Mesothelial cell of epicardium (in vitro differentiated cells): ENCODE data around the gene ZFYVE28. TPM values are rescaled to one million over a fixed set of nuclear protein-coding genes. Genes with fewer than 3 reads are reported as not detected.
"Not testable (repeated sequence)": the region's sequence is repeated elsewhere in the genome, so short reads cannot be mapped to it uniquely, and the experiment has no call there.

Source experiments
- DNase-seq, 2 experiments: peaks; one replicate each; pipeline ENCODE4 v3.0.0; 2021; ENCODE audit warnings: low spot score in 2 of 2; ENCODE audit not compliant: unreplicated experiment in 2 of 2
- H3K27ac Mint-ChIP-seq: 2 replicates; pipeline ENCODE4 v1.8.0; 2021; ENCODE audit warnings: mixed read lengths
- H3K27me3 Mint-ChIP-seq: 2 replicates; pipeline ENCODE4 v1.8.0; 2021; ENCODE audit warnings: low read depth, mixed read lengths
- H3K36me3 Mint-ChIP-seq: 2 replicates; pipeline ENCODE4 v1.8.0; 2021; ENCODE audit warnings: mixed read lengths
- H3K4me1 Mint-ChIP-seq: 2 replicates; pipeline ENCODE4 v1.8.0; 2021; ENCODE audit warnings: mixed read lengths
- H3K4me3 Mint-ChIP-seq: 2 replicates; pipeline ENCODE4 v1.8.0; 2021; ENCODE audit warnings: mild to moderate bottlenecking, moderate library complexity, mixed read lengths
- H3K9me3 Mint-ChIP-seq: 2 replicates; pipeline ENCODE4 v1.8.0; 2021; ENCODE audit warnings: mixed read lengths
- CTCF ChIP-seq: fragments of 200-600 bp; sonication (generic); IDR thresholded peaks from one replicate; pipeline ENCODE4 v1.5.0; 2021; ENCODE audit warnings: antibody characterized with exemption; ENCODE audit not compliant: unreplicated experiment
- total RNA-seq: library from RNA; stranded (reverse); gene quantifications from 3 replicates; pipeline ENCODE4 v1.2.1, GENCODE V29; 2021

ZFYVE28 gene
- total RNA-seq, 1 donor from 2014 or later: 0.51 TPM

- Mint-ChIP-seq H3K4me1 (no peaks in the 10 kb centered on the region), H3K27me3 (peaks cover 3% of the 10 kb centered on the region), H3K36me3 (no peaks in the 10 kb centered on the region), H3K27ac (no peak overlapping the region), H3K9me3 (no peaks in the 10 kb centered on the region), H3K4me3 (no peak overlapping the region)
- TF ChIP-seq CTCF: no peak
- no peak for DNase-seq
These were observed 14.6 kb upstream of the ZFYVE28 start for GRCh38 chr4:2432991-2433530.

DNA sequence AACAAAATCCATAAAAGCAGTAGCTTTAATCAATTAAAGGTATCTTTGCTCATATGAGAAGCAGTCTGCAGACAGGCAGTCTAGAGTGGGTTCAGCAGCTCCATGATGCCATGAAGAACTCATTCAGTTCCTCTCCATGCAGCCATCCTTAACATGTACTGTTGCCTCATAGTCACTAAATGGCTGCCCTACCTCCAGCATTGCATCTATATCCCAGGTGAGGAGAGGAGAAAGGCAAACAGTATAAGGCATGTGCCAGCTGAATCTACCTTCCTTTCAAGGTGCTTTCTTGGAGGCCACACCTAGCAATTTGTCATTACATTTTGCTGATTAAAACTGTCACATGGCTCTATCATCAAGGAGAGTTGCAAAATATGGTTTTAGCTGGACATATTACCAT is 13.6 kb upstream of the ZFYVE28 start:
- TF ChIP-seq CTCF: no peak

DNA sequence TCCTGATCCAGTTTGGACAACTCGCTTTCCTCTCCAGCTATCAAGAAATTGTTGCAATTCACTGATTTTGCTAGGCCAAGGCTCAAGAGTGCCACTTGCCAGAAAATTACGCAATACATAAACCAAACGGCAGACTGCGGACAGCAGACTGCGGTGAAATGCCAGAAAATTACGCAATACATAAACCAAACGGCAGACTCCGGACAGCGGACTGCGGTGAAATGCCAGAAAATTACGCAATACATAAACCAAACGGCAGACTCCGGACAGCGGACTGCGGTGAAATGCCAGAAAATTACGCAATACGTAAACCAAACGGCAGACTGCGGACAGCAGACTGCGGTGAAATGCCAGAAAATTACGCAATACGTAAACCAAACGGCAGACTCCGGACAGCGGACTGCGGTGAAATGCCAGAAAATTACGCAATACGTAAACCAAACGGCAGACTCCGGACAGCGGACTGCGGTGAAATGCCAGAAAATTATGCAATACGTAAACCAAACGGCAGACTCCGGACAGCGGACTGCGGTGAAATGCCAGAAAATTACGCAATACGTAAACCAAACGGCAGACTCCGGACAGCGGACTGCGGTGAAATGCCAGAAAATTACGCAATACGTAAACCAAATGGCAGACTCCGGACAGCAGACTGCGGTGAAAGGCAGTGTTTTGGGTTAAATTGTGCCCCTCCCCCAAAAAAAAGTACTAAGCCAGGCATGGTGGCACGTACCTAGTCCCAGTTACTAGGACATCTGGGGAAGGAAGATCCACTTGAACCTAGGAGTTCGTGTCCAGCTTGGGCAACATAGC is 11.7 kb upstream of the ZFYVE28 start:
- not testable (repeated sequence) for H3K27ac Mint-ChIP-seq, DNase-seq, H3K4me1 Mint-ChIP-seq, H3K27me3 Mint-ChIP-seq, H3K9me3 Mint-ChIP-seq, H3K4me3 Mint-ChIP-seq, H3K36me3 Mint-ChIP-seq

More for the DNA sequence above, 13.6 kb upstream of the ZFYVE28 start:
- Mint-ChIP-seq H3K27me3 (peaks cover 3% of the 10 kb centered on the region), H3K4me1 (no peaks in the 10 kb centered on the region), H3K27ac (no peak overlapping the region), H3K9me3 (no peaks in the 10 kb centered on the region), H3K4me3 (no peak overlapping the region), H3K36me3 (no peaks in the 10 kb centered on the region)
- DNase-seq: no peak

- Mint-ChIP-seq H3K36me3 (no peaks in the 10 kb centered on the region), H3K27me3 (peaks cover 7% of the 10 kb centered on the region), H3K4me1 (no peaks in the 10 kb centered on the region), H3K9me3 (no peaks in the 10 kb centered on the region), H3K27ac (no peak overlapping the region), H3K4me3 (no peak overlapping the region)
- DNase-seq: no peak
- TF ChIP-seq CTCF: no peak
These were observed 10.2 kb upstream of the ZFYVE28 start for GRCh38 chr4:2428496-2429213.

- H3K36me3 Mint-ChIP-seq: no peaks in the 10 kb centered on the region
- no peak overlapping the region for H3K4me3 Mint-ChIP-seq
- H3K27me3 Mint-ChIP-seq: peaks cover 12% of the 10 kb centered on the region
- no peak for DNase-seq
- TF ChIP-seq CTCF: no peak
- no peak overlapping the region for H3K27ac Mint-ChIP-seq
- no peaks in the 10 kb centered on the region for H3K9me3 Mint-ChIP-seq
- no peaks in the 10 kb centered on the region for H3K4me1 Mint-ChIP-seq
These were observed 9.2 kb upstream of the ZFYVE28 start for GRCh38 chr4:2427383-2428334.
